ENCODE measurements around the gene TMEM43.

DNA sequence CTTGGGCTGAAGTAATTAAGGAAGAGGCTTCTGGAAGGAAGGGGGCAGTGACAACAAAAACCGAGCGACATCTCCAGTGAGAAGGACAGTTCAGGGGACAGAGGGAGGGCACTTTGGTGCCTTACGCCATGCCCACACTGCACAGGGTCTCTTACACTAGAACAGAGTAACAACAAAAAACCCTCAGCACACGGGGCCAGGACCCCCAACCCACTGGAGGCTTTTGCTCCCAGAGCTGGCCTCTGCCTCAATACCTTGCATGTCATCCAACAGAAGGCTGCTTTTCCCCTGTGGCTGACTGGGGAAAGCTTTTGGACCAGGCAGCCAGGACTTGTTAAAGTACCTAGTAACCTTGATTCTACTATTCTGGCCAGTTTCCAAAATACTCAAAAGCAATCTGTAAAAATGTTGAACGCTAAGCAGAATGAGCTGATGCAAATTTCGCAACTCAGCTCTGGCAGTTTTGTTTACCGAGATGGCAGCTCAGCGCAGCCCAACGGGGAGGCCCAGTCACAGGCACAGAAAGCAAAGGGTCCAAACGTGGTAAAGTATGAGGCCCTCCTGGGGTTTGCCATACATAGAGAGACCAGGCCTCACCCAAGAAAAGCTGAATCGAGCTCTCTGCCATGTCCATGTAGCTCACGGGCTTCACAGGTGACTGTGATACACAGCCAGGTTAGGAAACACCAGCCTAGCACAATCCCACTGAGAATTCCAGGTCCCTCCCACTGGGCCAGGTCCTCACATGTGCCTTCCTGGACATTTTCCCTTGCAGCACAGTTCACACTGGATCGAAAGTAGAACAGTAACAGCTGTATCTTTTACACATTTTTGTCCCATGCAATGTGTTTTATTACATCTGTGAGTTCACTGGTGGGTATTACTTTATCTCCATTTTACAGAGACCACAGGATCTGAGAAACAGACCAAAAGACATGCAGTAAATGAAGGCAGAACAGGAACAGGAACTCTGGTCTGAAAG lies 6.2 kb upstream of the TMEM43 start:
- TF ChIP-seq POLR2AphosphoS5 (IDR thresholded peaks at IDR 0.05; ENCODE audit: low read depth, low read length) (no peak), FOSL1 (IDR thresholded peaks at IDR 0.05; ENCODE audit: low read depth) (no peak), EZH2phosphoT487 (IDR thresholded peaks at IDR 0.05; ENCODE audit: borderline replicate concordance) (no peak), POLR2A (IDR thresholded peaks at IDR 0.05; ENCODE audit: borderline replicate concordance, extremely low read depth, insufficient read depth, insufficient read length) (no peak), JUND (IDR thresholded peaks at IDR 0.05) (no peak), SP1 (IDR thresholded peaks at IDR 0.05; ENCODE audit: low read depth) (no peak), CEBPB (IDR thresholded peaks at IDR 0.05; ENCODE audit: low read depth) (no peak)
- TF ChIP-seq, protein P1, sequence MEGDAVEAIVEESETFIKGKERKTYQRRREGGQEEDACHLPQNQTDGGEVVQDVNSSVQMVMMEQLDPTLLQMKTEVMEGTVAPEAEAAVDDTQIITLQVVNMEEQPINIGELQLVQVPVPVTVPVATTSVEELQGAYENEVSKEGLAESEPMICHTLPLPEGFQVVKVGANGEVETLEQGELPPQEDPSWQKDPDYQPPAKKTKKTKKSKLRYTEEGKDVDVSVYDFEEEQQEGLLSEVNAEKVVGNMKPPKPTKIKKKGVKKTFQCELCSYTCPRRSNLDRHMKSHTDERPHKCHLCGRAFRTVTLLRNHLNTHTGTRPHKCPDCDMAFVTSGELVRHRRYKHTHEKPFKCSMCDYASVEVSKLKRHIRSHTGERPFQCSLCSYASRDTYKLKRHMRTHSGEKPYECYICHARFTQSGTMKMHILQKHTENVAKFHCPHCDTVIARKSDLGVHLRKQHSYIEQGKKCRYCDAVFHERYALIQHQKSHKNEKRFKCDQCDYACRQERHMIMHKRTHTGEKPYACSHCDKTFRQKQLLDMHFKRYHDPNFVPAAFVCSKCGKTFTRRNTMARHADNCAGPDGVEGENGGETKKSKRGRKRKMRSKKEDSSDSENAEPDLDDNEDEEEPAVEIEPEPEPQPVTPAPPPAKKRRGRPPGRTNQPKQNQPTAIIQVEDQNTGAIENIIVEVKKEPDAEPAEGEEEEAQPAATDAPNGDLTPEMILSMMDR (IDR thresholded peaks at IDR 0.05 in 2 of 3, conservative IDR thresholded peaks at IDR 0.05 in 1 of 3; ENCODE audit: borderline replicate concordance in 1 of 3, insufficient read depth in 1 of 3, low read depth in 2 of 3, low read length in 2 of 3): no peak
- TF ChIP-seq, protein P2, sequence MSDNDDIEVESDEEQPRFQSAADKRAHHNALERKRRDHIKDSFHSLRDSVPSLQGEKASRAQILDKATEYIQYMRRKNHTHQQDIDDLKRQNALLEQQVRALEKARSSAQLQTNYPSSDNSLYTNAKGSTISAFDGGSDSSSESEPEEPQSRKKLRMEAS (IDR thresholded peaks at IDR 0.05): no peak
- TF ChIP-seq, protein P3, sequence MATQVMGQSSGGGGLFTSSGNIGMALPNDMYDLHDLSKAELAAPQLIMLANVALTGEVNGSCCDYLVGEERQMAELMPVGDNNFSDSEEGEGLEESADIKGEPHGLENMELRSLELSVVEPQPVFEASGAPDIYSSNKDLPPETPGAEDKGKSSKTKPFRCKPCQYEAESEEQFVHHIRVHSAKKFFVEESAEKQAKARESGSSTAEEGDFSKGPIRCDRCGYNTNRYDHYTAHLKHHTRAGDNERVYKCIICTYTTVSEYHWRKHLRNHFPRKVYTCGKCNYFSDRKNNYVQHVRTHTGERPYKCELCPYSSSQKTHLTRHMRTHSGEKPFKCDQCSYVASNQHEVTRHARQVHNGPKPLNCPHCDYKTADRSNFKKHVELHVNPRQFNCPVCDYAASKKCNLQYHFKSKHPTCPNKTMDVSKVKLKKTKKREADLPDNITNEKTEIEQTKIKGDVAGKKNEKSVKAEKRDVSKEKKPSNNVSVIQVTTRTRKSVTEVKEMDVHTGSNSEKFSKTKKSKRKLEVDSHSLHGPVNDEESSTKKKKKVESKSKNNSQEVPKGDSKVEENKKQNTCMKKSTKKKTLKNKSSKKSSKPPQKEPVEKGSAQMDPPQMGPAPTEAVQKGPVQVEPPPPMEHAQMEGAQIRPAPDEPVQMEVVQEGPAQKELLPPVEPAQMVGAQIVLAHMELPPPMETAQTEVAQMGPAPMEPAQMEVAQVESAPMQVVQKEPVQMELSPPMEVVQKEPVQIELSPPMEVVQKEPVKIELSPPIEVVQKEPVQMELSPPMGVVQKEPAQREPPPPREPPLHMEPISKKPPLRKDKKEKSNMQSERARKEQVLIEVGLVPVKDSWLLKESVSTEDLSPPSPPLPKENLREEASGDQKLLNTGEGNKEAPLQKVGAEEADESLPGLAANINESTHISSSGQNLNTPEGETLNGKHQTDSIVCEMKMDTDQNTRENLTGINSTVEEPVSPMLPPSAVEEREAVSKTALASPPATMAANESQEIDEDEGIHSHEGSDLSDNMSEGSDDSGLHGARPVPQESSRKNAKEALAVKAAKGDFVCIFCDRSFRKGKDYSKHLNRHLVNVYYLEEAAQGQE (IDR thresholded peaks at IDR 0.05; ENCODE audit: low read depth): no peak
